Lower lobe of right lung (tissue), 2 donors: Measurements from ENCODE around the gene BAAT. TPM values are rescaled to one million over a fixed set of nuclear protein-coding genes. Genes with fewer than 3 reads are reported as not detected.
A peak's percentile ranks its signal among the peaks of the same experiment; 100 is the strongest.

Experiments
- ATAC-seq, 2 donors: fragments of 200-7000 bp; cut with Tn5 transposase; one replicate each; pipeline ENCODE4 v1.9.1; 2020 to 2022; ENCODE audit warnings: mild to moderate bottlenecking in 2 of 2, moderate library complexity in 2 of 2
- DNase-seq: peaks from one replicate; pipeline ENCODE4 v3.0.0-alpha.2; 2020
- H3K27ac ChIP-seq: fragments of 200-600 bp; one replicate; pipeline ENCODE4 v1.8.0; 2022
- H3K27me3 ChIP-seq: fragments of 200-600 bp; one replicate; pipeline ENCODE4 v1.8.0; 2022; ENCODE audit warnings: low read depth
- H3K36me3 ChIP-seq: fragments of 200-600 bp; one replicate; pipeline ENCODE4 v1.8.0; 2022; ENCODE audit warnings: mild to moderate bottlenecking
- H3K4me1 ChIP-seq: fragments of 200-600 bp; one replicate; pipeline ENCODE4 v1.8.0; 2022
- H3K4me3 ChIP-seq: fragments of 200-600 bp; one replicate; pipeline ENCODE4 v1.8.0; 2022; ENCODE audit warnings: mild to moderate bottlenecking
- H3K9me3 ChIP-seq: fragments of 200-600 bp; one replicate; pipeline ENCODE4 v1.8.0; 2022
- intact Hi-C: fragments of 100-400 bp; cut with DNase I; formaldehyde crosslinking; loops from one replicate; pipeline ENCODE4 v1.11.0; 2022
- total RNA-seq: library from RNA; stranded (reverse); fragmentation: NEBNext Ultra II Directional; extraction: Animal tissue kit (Norgen Biotek cat#: 25700); gene quantifications from one replicate; pipeline ENCODE4 v1.2.1, GENCODE V29; 2021
- TF ChIP-seq, protein P1 (sequence below): fragments of 200-600 bp; IDR thresholded peaks from one replicate; pipeline ENCODE4 v1.8.0; 2022; ENCODE audit warnings: antibody characterized with exemption, mild to moderate bottlenecking
- donor health status: DM: no; HTN: yes; CAD: no; lungs with severe emphysema.

BAAT gene
- total RNA-seq, 1 donor from 2014 or later = not detected

DNA sequence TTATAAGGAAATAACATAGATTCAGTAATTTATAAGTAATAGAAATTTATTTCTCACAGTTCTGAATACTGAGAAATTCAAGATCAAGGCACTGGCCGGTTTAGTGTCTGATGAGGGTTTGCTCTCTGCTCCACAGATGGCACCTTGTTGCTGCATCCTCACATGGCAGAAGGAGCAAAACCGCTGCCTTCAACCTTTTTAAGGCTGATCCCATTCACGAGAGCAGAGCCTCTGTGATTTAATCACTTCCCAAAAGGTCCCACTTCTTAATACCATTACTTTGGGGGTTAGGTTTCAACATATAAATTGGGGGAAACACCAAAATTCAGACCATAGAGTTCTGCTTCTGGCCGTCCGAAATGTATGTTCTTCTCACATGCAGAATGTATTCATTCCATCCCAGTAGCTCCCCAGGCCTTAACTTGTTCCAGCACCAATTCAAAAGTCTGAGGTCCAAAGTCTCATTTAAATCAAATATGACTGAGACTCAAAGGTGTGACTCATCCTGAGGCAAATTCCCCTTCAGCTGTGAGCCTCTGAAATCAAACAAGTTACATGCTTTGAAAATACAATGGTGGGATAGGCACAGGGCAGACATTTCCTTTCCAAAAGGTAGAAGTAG is 30.6 kb downstream of the BAAT start:
- no peaks in the 10 kb centered on the region for H3K27me3 ChIP-seq
- intact Hi-C loops = no loop called here
- TF ChIP-seq, protein P1, sequence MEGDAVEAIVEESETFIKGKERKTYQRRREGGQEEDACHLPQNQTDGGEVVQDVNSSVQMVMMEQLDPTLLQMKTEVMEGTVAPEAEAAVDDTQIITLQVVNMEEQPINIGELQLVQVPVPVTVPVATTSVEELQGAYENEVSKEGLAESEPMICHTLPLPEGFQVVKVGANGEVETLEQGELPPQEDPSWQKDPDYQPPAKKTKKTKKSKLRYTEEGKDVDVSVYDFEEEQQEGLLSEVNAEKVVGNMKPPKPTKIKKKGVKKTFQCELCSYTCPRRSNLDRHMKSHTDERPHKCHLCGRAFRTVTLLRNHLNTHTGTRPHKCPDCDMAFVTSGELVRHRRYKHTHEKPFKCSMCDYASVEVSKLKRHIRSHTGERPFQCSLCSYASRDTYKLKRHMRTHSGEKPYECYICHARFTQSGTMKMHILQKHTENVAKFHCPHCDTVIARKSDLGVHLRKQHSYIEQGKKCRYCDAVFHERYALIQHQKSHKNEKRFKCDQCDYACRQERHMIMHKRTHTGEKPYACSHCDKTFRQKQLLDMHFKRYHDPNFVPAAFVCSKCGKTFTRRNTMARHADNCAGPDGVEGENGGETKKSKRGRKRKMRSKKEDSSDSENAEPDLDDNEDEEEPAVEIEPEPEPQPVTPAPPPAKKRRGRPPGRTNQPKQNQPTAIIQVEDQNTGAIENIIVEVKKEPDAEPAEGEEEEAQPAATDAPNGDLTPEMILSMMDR = no peak
- H3K9me3 ChIP-seq = no peaks in the 10 kb centered on the region
- no peak for ATAC-seq
- no peaks in the 10 kb centered on the region for H3K36me3 ChIP-seq
- no peak overlapping the region for H3K4me3 ChIP-seq
- no peaks in the 10 kb centered on the region for H3K4me1 ChIP-seq
- no peak for DNase-seq
- H3K27ac ChIP-seq = no peak overlapping the region

DNA sequence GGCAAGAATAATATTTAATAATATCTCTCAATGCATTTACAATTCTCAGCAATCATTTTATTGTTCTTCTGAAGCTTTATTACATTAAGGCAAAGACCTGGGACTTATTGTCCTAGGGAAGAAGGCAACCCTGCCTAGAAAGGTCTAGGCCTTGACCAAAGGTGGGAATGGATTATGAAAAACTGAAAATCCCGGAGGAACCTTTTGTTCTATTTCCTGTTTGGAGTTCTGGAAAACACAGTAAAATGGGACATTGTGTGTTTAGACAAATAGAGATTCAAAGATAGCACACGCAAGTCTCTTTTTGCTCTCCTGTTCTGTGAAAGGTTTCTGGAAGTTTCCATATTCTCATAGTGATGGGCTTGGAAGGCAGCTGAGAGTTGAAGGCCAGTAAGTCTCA is 31.1 kb downstream of the BAAT start:
- DNase-seq (no peak), ATAC-seq (no peak)
- no peaks in the 10 kb centered on the region for H3K27me3 ChIP-seq
- H3K4me1 ChIP-seq = no peaks in the 10 kb centered on the region
- no peak overlapping the region for H3K27ac ChIP-seq
- H3K36me3 ChIP-seq = no peaks in the 10 kb centered on the region
- H3K9me3 ChIP-seq = no peaks in the 10 kb centered on the region
- TF ChIP-seq, protein P1 = no peak
- no peak overlapping the region for H3K4me3 ChIP-seq
- intact Hi-C loops = no loop called here

DNA sequence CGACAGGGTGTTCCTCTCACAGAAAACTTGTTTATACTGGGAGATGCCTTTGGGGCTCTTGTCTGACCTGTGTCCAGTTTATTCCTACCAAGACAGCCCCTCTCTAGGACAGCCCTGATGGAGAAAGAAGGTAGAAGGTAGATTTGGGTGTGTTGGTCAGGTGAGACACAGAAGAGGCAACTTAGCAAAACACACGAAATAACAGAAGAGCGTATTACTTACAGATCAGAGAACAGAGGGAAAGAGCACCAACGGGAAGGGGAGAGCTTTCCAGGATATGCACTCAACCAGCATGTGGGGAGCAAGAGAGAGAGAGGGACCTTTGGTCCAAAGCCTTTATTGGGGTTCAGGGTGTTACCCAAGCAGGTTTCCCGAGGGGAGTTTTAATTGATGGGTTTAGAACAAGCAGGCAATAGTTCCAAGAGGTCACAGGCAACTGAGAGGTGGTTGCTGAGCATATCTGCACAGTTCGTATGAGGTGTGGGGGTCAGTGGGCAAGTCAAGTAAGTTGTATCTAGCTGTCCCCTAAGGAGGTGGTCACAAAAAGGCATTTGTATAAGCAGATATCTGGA is 31.8 kb downstream of the BAAT start:
- intact Hi-C loops = no loop called here
- no peak overlapping the region for H3K27ac ChIP-seq
- no peaks in the 10 kb centered on the region for H3K4me1 ChIP-seq
- H3K4me3 ChIP-seq = no peak overlapping the region
- ATAC-seq (no peak), DNase-seq (no peak)
- no peaks in the 10 kb centered on the region for H3K36me3 ChIP-seq
- TF ChIP-seq, protein P1 = no peak
- no peaks in the 10 kb centered on the region for H3K9me3 ChIP-seq
- H3K27me3 ChIP-seq = no peaks in the 10 kb centered on the region

DNA sequence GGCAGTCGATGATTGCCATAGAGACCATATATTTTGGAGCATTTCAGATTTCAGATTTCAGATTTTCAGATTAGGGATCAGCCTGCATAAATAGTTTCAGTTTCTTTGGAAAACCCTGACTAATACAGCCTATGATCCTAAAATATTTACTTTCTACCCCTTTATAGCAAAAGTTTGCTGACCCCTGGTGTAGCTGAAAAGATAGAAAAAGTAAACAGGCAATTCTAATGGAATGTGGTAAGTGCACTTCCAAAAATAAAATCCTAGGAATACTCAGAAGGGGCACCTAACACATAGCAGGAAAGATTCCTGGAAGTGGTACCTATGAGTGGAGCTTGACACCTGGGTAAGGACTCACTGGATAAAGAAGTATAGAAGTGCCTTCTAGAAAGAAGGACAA is 34.5 kb downstream of the BAAT start:
- H3K4me1 ChIP-seq = no peaks in the 10 kb centered on the region
- H3K36me3 ChIP-seq = no peaks in the 10 kb centered on the region
- no peak overlapping the region for H3K4me3 ChIP-seq
- ATAC-seq (no peak), DNase-seq (no peak)
- H3K27ac ChIP-seq = no peak overlapping the region
- no peaks in the 10 kb centered on the region for H3K27me3 ChIP-seq
- TF ChIP-seq, protein P1 = no peak
- no peaks in the 10 kb centered on the region for H3K9me3 ChIP-seq
- intact Hi-C loops = no loop called here

DNA sequence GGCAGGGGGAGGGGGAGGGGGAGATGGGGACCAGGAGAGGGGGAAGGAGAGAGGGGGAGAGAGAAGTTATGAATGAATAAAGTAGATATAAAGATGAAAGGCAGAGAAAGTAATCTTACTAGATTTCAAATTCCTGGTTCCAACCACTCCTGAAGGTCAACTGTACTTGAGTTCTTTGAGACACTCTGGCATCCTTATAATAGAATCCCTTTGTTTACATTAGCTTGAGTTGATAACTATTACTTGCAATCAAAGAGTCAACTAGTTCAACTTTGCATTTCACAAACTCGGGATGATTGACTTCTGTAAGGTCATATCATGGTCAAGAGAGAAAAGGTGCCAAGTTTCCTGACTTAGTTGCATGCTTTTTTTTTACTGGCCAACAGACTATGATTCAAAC is 42.2 kb downstream of the BAAT start:
- H3K4me3 ChIP-seq = no peak overlapping the region
- no peaks in the 10 kb centered on the region for H3K36me3 ChIP-seq
- ATAC-seq (peak; percentile 27 to 74), DNase-seq (no peak)
- no peaks in the 10 kb centered on the region for H3K27me3 ChIP-seq
- intact Hi-C loops = no loop called here
- H3K9me3 ChIP-seq = no peaks in the 10 kb centered on the region
- H3K4me1 ChIP-seq = no peaks in the 10 kb centered on the region
- TF ChIP-seq, protein P1 = no peak
- no peak overlapping the region for H3K27ac ChIP-seq
